Neural progenitor cell (in vitro differentiated cells): ENCODE results near the gene GNL2. TPM values are rescaled to one million over a fixed set of nuclear protein-coding genes. Genes with fewer than 3 reads are reported as not detected.

Experiments used
- DNase-seq: peaks from one replicate; pipeline ENCODE4 v3.0.0-alpha.2; 2016; ENCODE audit warnings: low spot score
- H2AFZ ChIP-seq: fragments of 200-600 bp; sonication (generic); replicated peaks from 2 replicates; pipeline ENCODE4 v1.6.1; 2016; ENCODE audit warnings: antibody characterized with exemption
- H3F3A ChIP-seq: fragments of 200-600 bp; sonication (generic); 2 replicates; pipeline ENCODE4 v1.6.1; 2016; ENCODE audit warnings: antibody characterized with exemption, low read depth
- H3K27ac ChIP-seq: fragments of 200-600 bp; sonication (generic); 2 replicates; pipeline ENCODE4 v1.5.1; 2016; ENCODE audit warnings: mild to moderate bottlenecking
- H3K27me3 ChIP-seq: fragments of 200-600 bp; sonication (generic); 2 replicates; pipeline ENCODE4 v1.6.1; 2016; ENCODE audit warnings: mild to moderate bottlenecking, moderate library complexity
- H3K36me3 ChIP-seq: fragments of 200-600 bp; sonication (generic); 2 replicates; pipeline ENCODE4 v1.5.1; 2016
- H3K4me1 ChIP-seq: fragments of 200-600 bp; sonication (generic); 2 replicates; pipeline ENCODE4 v1.6.1; 2016; ENCODE audit warnings: mixed run types
- H3K4me2 ChIP-seq: fragments of 200-600 bp; sonication (generic); 2 replicates; pipeline ENCODE4 v1.6.1; 2016
- H3K4me3 ChIP-seq: fragments of 200-600 bp; sonication (generic); 2 replicates; pipeline ENCODE4 v1.5.1; 2016
- H3K79me2 ChIP-seq: fragments of 200-600 bp; sonication (generic); 2 replicates; pipeline ENCODE4 v1.6.1; 2016; ENCODE audit warnings: low read depth
- H3K9ac ChIP-seq: fragments of 200-600 bp; sonication (generic); 2 replicates; pipeline ENCODE4 v1.6.1; 2016
- H3K9me3 ChIP-seq: fragments of 200-600 bp; sonication (generic); 2 replicates; pipeline ENCODE4 v1.5.1; 2016; ENCODE audit warnings: low read depth
- H4K20me1 ChIP-seq: fragments of 200-600 bp; sonication (generic); 2 replicates; pipeline ENCODE4 v1.6.1; 2016; ENCODE audit warnings: low read depth
- H3K27ac Mint-ChIP-seq: 3 replicates; pipeline ENCODE4 v1.8.0; 2021; ENCODE audit warnings: mixed read lengths
- H3K27me3 Mint-ChIP-seq: 2 replicates; pipeline ENCODE4 v1.8.0; 2022; ENCODE audit warnings: low read depth, mild to moderate bottlenecking, inconsistent platforms, moderate library complexity, mixed read lengths; ENCODE audit not compliant: insufficient read depth
- H3K36me3 Mint-ChIP-seq: 3 replicates; pipeline ENCODE4 v1.8.0; 2021; ENCODE audit warnings: mixed read lengths
- H3K4me1 Mint-ChIP-seq: 3 replicates; pipeline ENCODE4 v1.8.0; 2021; ENCODE audit warnings: mixed read lengths
- H3K4me3 Mint-ChIP-seq: 3 replicates; pipeline ENCODE4 v1.8.0; 2021; ENCODE audit warnings: mild to moderate bottlenecking, moderate library complexity, mixed read lengths
- H3K9me3 Mint-ChIP-seq: 3 replicates; pipeline ENCODE4 v1.8.0; 2020; ENCODE audit warnings: mixed read lengths
- CTCF ChIP-seq: fragments of 200-600 bp; sonication (generic); IDR thresholded peaks from 2 replicates; pipeline ENCODE4 v1.5.1; 2017; ENCODE audit warnings: antibody characterized with exemption, mild to moderate bottlenecking
- EZH2 ChIP-seq: fragments of 200-600 bp; sonication (generic); IDR thresholded peaks from 2 replicates; pipeline ENCODE4 v1.6.1; 2017; ENCODE audit warnings: antibody characterized with exemption, mild to moderate bottlenecking, moderate library complexity
- EZH2phosphoT487 ChIP-seq: fragments of 200-600 bp; sonication (generic); IDR thresholded peaks from 2 replicates; pipeline ENCODE4 v1.6.1; 2017; ENCODE audit warnings: antibody characterized with exemption
- total RNA-seq: library from RNA; depleted of rRNA; stranded (reverse); fragments of >200 nt; gene quantifications from 2 replicates; pipeline ENCODE4 v1.2.3, GENCODE V29; 2015; ENCODE audit warnings: low replicate concordance

GNL2 gene
- total RNA-seq, 1 donor from 2014 or later = 67.1 TPM

GRCh38 chr1:37616330-37616729 is 20.6 kb upstream of the GNL2 start:
- H3F3A ChIP-seq = no peaks in the 10 kb centered on the region
- Mint-ChIP-seq H3K9me3 (no peaks in the 10 kb centered on the region), H3K27me3 (peaks cover 19% of the 10 kb centered on the region), H3K36me3 (peaks cover 25% of the 10 kb centered on the region), H3K27ac (no peak overlapping the region), H3K4me3 (no peak overlapping the region), H3K4me1 (no peaks in the 10 kb centered on the region)
- peaks cover 98% of the 10 kb centered on the region for H3K27me3 ChIP-seq
- no peaks in the 10 kb centered on the region for H3K79me2 ChIP-seq
- no peaks in the 10 kb centered on the region for H4K20me1 ChIP-seq
- DNase-seq = no peak
- no peak overlapping the region for H3K9ac ChIP-seq
- H3K36me3 ChIP-seq = no peaks in the 10 kb centered on the region
- no peaks in the 10 kb centered on the region for H3K9me3 ChIP-seq
- no peak overlapping the region for H3K27ac ChIP-seq
- no peak overlapping the region for H3K4me2 ChIP-seq
- H3K4me3 ChIP-seq = no peak overlapping the region
- H3K4me1 ChIP-seq = no peaks in the 10 kb centered on the region
- no peak overlapping the region for H2AFZ ChIP-seq
- TF ChIP-seq CTCF (no peak), EZH2 (no peak), EZH2phosphoT487 (no peak)

DNA sequence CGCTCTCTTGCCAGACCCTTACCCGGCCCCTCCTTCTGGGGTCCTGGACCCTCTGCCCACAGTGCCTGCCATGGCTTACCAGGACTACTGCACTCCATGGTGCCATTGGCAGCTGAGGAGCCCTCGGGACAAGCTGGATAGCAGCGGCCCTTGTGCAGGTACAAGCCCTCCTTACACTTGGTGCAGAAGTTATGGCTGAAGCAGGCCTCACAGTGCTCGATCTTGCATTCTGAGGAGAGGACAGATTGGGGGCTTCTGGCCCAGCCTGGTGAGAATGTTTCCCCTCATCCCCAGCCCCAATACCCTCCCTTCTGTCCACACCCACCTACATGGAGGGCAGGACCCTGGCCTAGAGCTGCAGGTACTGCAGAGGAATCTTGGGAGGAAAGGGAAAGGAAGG is 18.4 kb upstream of the GNL2 start:
- H3K27ac ChIP-seq = no peak overlapping the region
- Mint-ChIP-seq H3K4me3 (no peak overlapping the region), H3K36me3 (peaks cover 22% of the 10 kb centered on the region), H3K27me3 (peaks cover 19% of the 10 kb centered on the region), H3K9me3 (no peaks in the 10 kb centered on the region), H3K4me1 (no peaks in the 10 kb centered on the region), H3K27ac (no peak overlapping the region)
- H4K20me1 ChIP-seq = no peaks in the 10 kb centered on the region
- H3F3A ChIP-seq = no peaks in the 10 kb centered on the region
- no peak overlapping the region for H2AFZ ChIP-seq
- H3K4me1 ChIP-seq = no peaks in the 10 kb centered on the region
- no peaks in the 10 kb centered on the region for H3K79me2 ChIP-seq
- no peak overlapping the region for H3K4me3 ChIP-seq
- DNase-seq = no peak
- no peaks in the 10 kb centered on the region for H3K9me3 ChIP-seq
- TF ChIP-seq EZH2phosphoT487 (no peak), CTCF (no peak), EZH2 (no peak)
- no peaks in the 10 kb centered on the region for H3K36me3 ChIP-seq
- H3K4me2 ChIP-seq = no peak overlapping the region
- H3K27me3 ChIP-seq = peaks cover 97% of the 10 kb centered on the region
- no peak overlapping the region for H3K9ac ChIP-seq

GRCh38 chr1:37612186-37612585 is 16.4 kb upstream of the GNL2 start:
- H3K9me3 ChIP-seq = no peaks in the 10 kb centered on the region
- H3F3A ChIP-seq = no peaks in the 10 kb centered on the region
- Mint-ChIP-seq H3K36me3 (peaks cover 12% of the 10 kb centered on the region), H3K9me3 (no peaks in the 10 kb centered on the region), H3K4me1 (no peaks in the 10 kb centered on the region), H3K27me3 (peaks cover 12% of the 10 kb centered on the region), H3K4me3 (no peak overlapping the region), H3K27ac (no peak overlapping the region)
- H3K27me3 ChIP-seq = peaks cover 98% of the 10 kb centered on the region
- TF ChIP-seq EZH2 (no peak), CTCF (no peak)
- H3K36me3 ChIP-seq = no peaks in the 10 kb centered on the region
- no peak overlapping the region for H3K9ac ChIP-seq
- H3K4me3 ChIP-seq = no peak overlapping the region
- no peak for DNase-seq
- H3K27ac ChIP-seq = no peak overlapping the region
- H2AFZ ChIP-seq = no peak overlapping the region
- H3K4me2 ChIP-seq = no peak overlapping the region
- H4K20me1 ChIP-seq = no peaks in the 10 kb centered on the region
- H3K4me1 ChIP-seq = no peaks in the 10 kb centered on the region
- no peaks in the 10 kb centered on the region for H3K79me2 ChIP-seq

DNA sequence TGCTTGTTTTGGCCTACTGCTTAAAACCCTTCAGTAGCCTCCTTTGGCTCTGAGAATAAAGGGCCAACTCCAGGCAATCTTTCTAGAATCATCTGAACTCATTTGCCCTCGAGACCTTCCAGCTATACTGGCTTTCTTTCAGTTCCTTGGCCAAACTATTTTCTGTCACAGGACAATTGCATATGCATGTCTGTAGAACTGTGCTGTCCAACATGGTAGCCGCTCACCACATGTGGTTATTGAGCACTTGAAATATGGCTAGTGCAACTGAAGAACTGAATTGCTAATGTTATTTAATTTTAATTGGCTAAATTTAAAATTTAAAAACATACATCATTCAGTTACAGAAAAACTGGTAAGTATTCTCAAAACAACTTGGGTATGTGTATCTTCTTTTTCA is 14.3 kb upstream of the GNL2 start:
- H3K36me3 Mint-ChIP-seq = peaks cover 5% of the 10 kb centered on the region
- Histone ChIP-seq H3K9ac (no peak overlapping the region), H3K4me2 (no peak overlapping the region), H3K9me3 (no peaks in the 10 kb centered on the region), H3K27ac (no peak overlapping the region), H2AFZ (no peak overlapping the region), H3K27me3 (peaks cover 96% of the 10 kb centered on the region), H3K79me2 (no peaks in the 10 kb centered on the region), H4K20me1 (no peaks in the 10 kb centered on the region), H3K36me3 (no peaks in the 10 kb centered on the region), H3F3A (no peaks in the 10 kb centered on the region), H3K4me1 (no peaks in the 10 kb centered on the region), H3K4me3 (no peak overlapping the region)
- no peak overlapping the region for H3K4me3 Mint-ChIP-seq
- no peaks in the 10 kb centered on the region for H3K4me1 Mint-ChIP-seq
- no peak for DNase-seq
- H3K27me3 Mint-ChIP-seq = peaks cover 8% of the 10 kb centered on the region
- no peak for TF ChIP-seq CTCF
- TF ChIP-seq EZH2phosphoT487 = no peak
- TF ChIP-seq EZH2 = no peak
- no peak overlapping the region for H3K27ac Mint-ChIP-seq
- H3K9me3 Mint-ChIP-seq = no peaks in the 10 kb centered on the region
